HG02763 (cell line): ENCODE measurements around the gene LCMT1.
"Not testable (repeated sequence)": the region's sequence is repeated elsewhere in the genome, so short reads cannot be mapped to it uniquely, and the experiment has no call there.

Source experiments
- ATAC-seq: cut with Tn5 transposase; IDR thresholded peaks from one replicate; pipeline ENCODE4 v1.9.1; 2021; ENCODE audit warnings: mild to moderate bottlenecking, moderate library complexity; ENCODE audit not compliant: unreplicated experiment

The LCMT1 gene

DNA sequence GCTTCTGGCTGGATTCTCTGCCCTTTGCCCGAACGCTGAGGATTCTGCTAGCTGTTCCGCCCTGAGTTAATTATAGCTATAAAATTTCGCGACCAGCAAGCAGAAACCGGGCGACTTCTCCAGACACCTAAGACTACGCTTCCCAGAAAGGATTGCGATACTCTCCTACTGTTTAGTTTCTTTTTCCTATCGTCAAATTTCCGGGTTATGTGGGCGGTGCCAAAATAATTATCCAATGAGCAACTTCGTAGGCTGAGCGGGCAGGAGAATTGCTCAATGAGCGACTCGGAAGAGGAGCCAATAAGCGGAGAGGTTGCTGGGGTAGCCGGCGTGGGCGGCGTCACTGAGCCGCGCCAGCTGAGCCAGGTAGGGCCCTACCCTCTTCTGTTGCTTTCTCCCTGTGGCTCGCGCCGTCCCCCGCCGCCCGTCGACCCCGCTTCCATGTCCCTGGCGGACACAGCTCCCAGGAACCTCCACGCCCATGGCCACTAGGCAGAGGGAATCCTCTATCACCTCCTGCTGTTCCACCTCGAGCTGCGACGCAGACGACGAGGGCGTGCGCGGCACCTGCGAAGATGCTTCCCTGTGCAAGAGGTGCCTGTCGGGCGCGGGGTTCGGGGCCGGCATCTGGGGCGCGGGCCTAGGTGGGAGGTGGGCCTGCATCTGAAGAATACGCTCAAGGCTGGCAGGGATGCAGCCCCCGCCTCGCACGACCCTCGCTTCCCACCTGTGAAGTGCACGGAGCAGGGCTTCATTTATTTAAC is at the start of gene LCMT1:
TSS of gene LCMT1 (plus strand) at position 340 of the 764 bp plus-strand sequence. CDS start at position 482, 142 bp downstream.
- ATAC-seq = peak; percentile 88

DNA sequence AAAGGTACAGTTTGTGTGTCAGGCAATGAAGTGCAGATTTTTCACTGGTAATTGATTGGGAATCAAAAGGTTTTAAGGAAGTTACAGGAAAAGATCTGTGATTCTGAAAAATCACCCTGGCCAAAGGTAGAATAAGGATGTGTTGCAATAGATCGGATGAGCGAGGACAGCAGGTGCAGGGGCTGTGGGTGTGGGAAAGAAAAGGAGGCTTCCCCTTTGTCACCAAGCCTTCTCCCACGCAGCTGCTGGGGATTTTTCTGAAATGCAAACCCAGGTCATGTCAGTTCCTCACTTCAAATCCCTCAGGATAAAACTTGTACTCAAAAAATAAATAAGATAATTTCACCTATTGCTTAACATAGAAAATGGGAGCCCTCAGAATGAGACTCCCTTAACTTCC is 48.4 kb upstream of the LCMT1 start:
- ATAC-seq = no peak

DNA sequence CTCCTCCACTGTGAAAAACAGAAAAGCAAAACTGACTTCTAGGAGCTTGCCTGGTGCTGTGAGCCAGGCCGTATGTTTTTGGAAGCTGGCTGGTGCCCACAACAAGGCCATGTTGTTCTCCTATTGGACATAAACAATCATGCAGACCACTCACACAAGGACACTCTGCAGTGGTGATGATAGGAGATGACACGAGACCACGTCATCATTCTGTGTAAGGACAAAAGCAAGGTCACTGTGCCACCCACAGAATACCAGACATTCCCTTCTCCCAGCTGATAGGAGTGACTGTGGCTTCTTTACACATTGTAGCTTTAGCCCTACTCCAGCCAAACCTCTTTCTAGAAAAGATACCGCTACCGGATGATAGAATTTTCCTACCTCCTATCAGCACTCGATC is 47.7 kb upstream of the LCMT1 start:
- no peak for ATAC-seq

DNA sequence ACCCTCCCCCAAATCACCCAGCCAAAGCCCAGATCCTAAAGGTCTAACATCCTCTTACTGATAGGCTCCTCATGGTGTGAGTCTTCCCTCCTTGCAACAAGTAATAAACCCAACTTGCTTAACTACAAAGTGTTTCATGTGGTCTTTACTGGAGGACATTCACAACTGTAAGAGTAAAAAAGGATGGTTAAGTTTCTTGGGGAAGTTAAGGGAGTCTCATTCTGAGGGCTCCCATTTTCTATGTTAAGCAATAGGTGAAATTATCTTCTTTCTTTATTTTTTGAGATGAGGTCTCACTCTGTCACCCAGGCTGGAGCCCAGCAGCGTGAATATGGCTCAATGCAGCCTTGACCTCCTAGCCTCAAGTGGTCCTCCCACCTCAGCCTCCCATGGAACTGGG is 47.3 kb upstream of the LCMT1 start:
- not testable (repeated sequence) for ATAC-seq

DNA sequence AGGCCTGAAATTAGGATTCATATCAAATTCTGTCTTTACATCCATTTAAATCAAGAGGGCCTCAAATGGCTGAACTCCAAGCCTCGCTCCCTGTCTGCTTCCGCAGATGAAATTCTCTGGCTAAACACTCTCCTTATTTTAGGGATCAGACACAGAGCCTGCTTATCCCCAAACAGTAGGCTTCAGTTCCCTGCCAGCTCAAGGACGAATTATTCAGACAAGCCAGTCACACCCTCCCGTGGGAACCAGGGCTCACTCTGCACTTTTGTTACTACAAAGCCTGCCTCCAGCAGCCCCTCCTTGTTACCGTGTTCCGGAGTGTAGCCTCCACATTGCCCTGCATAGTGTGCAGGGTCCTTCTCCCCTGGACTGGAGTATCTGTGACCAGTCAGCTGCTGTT is 46.6 kb upstream of the LCMT1 start:
- ATAC-seq = no peak

DNA sequence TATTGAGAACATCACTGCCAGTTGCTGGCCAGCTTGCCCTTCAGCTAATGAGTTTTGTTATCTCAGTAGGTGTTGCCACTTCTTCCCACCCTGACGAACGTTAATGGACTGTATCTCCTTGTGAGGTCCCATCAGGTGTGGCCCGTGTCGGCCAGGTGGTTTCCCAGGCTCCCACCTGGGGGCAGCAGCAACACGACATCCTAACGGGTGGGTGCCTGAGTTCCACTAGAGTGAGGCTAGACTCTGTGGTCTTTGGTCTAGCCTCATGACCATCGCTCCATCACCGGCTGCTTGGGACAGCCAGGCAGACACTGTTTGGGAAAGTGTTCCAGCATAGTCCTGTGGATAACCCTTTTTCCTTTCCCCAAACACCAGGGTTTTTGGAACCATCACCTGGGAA is 45.6 kb upstream of the LCMT1 start:
- ATAC-seq = no peak

DNA sequence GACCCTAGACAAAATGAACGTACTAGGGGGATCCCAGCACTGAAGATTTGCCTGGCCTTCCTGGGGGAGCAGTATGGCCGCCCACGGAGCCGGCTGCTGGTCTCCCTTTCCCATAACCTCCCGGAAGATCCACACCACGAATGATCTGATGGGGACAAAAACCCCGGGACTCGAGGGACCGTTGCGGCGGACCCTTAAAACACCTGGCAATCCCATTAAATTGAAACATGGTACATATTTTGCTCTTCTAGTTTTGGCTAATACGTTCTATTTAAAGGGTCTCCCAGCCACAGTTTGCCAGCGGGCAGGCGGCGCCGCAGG is 45.2 kb upstream of the LCMT1 start:
- ATAC-seq = no peak

DNA sequence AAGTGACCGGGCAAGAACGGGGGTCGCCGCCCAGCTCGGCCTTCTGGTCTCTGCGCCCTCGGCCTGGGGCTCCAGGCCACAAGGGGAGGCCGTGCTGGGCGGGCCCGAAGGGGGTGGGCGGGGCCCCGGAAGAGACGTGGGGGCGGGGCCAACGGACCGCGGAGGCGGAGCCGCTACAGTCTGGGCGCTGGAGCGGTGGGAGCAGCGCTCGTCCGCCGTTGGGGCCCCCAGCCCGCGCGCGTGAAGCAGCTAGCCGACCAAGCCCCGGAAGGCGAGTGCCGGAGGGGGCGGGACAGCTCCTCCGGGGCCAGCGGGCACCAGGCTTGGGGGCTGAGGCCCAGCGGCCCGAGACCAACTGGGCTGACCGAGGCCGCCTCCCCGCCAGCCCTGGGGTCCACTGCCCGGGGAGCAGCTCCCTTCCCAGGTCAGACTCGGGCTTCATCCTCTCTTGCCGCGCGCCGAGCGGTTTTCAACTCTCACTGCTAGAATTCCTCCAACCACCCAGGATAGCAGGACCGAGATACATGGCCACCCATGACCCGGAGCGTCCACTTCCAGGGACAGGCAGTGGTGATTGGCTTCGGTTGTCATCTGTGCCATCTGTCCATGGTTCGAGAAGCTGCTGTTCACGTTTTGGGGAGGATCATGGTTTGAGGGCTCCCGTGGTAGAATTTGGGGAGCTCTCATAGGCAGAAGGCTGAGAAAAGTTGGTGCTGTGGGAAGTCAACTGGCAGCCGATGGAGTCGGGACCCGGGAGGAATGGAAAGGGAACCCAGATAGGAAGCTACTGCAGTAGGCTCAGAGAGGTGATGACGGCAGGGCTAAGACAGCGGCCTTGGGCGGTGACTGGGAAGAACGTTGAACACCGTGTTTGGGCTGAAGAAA is 44.6 kb upstream of the LCMT1 start:
- ATAC-seq = peak; percentile 89

DNA sequence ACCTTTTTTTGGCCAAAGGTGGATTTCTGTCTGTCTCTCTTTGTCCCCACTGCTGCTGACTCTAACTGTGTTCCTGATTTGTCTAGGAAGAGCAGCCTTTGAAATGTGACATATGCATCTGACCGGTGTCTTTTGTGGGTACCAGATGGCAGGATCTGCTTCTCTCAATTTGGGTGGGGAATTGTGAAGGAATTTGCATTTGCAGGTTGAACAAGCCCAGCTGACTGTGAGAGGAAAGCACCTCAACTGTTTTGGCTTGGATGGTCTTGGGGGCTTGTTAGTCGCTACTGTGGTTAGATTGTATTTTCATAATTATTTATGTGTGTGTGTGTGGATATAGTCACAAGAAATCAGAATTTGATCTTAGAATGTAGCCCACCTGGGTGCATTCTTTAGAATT is 37.7 kb upstream of the LCMT1 start:
- ATAC-seq = no peak

DNA sequence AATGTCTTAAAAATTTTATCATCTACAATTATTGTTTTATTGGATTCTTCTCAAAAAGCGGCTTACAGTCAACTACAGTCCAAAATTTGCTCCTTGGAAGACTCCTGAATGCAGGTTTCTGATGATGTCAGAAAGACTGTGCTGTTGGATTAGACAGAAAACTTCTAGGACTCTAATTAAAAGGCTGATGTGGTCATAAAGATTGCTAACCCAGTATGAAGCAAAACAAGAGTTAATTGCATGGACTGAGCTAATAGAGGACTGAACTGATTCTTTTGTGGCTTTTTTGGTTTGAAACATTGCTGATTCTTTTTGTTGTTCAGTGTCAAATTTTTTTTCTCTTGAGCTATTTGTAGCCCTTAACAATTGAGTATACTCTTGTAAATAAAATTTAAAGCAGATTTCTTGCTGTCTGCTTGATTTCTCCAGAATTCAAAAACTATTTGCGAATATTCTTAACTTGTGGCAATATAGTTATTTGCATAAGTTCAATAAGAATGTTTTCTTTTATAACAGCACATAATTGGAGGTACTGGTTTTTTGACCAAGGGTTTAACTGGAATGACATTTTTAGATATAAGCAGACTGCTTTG is 33.1 kb upstream of the LCMT1 start:
- no peak for ATAC-seq

DNA sequence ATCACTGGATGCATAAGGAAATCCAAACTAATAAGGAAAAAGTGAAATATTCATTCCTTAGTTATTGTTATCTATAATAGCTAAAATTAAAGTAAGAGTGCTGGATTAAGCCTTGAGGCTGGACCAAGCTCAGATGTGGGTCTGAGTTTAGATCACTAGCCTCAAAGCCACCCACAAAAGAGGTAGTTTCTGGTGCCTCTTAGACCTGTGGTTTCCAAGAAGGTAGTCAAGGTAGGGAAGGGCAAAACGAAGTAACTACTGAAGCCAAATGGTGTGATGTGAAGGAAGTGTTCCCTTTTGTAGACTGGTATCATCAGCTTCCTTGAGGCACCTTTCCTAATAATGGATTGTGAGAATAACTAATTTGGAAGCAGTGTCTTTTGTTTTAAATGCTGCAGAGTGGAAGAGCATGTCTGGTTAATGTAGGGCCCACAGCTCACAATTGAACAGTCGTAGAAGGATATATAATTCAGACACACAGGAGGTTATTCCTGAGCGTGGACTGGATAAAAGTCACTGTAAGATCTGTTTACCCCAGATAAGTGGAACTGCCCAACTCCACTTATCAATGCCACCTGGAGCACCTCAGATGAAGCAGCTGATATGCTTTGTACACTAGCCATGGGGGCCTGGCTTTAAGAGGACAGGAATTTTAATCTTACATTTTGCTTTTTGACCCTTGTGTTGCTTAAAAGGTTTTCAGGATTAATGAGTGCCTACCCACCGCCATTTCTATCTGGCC is 31.7 kb upstream of the LCMT1 start:
- no peak for ATAC-seq

DNA sequence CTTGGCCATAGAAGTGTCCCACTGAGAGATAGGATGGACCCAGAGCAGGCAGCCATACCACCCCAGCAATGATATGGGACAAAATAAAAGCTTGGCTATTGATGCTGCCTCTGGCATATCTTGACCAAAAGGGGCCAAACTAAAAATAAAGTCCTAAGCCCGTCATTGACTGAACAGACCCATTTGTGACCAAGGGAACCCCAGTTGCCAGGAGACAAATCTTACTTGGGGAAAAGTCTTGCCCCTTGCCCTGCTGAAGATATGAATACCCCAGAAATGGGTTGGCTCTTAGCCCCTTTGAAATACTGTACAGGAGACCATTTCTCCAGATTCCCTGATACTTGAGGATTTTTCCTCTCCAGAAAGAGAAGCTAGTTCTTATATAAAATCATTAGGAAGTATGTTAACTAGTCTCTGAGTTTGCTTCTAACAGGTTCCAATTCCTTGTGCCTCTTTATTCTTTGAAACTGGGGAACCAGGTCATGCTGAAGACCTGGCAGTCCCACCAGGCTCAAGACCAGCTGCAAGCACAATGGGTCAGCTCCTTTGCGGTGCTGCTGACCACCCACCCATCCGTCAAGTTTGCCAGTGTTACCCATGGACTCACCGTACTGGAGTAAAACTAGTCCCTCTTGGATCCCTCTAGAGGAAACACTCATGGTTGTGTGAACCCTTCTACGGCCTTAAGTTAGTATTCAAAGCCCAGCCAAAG is 31.0 kb upstream of the LCMT1 start:
- ATAC-seq = no peak

DNA sequence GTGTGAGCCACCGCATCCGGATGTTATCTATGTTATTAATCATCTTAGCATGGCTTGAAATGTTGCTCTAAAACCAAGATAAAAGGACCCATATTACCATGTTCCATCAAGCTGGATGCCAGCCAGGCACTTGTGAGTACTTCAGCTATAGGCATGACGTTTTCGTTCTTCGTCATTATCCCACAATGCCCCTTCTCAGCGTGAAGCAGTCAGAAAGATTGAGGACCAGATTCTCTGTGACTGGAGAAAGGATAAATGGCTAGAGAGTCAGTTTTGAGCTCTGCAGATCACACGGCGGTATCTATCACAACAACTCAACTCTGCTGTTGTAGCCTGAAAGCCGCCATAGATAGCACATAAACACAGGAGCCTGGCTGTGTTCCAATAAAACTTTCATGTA is 29.8 kb upstream of the LCMT1 start:
- no peak for ATAC-seq

DNA sequence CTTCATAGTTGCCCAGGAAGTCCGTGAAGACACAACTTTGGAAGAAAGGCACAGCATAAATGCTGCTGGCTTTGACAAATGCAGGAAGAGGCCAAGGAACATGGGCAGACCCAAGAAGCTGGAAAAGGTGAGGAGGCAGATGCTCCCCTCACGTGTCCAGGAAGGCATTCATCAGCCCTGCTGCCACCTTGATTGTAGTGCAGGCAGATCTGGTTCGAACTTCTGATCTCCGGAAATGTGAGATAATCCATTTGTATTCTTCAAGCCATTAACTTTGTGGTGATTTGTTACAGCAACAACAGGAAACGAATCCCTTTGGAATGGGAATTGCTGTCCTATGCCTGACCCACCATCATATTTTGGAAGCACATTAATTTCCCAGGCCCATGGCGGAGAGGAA is 28.5 kb upstream of the LCMT1 start:
- no peak for ATAC-seq

DNA sequence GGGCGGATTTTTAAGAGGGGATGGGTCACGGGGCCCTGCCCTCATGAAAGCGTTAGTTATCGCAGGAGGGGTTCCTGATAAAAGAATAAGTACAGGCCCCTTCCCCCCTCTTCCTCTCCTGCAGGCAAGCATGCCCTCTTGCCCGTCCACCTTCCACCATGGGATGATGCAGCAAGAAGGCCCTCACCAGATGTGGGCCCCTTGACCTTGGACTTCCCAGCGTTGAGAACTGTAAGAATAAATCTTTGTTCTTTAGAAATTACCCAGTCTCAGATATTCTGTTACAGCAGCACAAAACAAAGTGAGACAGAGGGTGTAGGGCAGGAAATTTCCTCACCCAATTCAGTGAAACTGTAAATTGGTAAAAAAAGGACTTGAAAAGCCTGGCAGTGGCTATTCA is 27.8 kb upstream of the LCMT1 start:
- no peak for ATAC-seq

DNA sequence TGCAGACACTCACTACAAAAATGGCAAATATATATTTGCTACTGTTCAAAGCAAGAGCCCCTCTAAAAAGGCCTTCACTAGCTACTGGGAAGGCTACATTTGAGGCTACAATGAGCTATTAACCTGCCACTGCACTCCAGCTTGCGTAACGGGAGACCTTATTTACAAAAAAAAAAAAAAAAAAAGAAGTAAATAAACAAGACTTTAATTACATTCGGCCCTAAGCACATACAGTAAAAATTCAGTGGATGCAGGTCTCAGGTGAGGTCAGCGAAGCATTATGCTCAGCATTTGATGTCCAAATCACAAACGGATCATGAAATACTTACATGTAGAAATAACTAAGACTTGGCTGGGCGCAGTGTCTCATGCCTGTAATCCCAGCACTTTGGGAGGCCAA is 26.7 kb upstream of the LCMT1 start:
- ATAC-seq = no peak

DNA sequence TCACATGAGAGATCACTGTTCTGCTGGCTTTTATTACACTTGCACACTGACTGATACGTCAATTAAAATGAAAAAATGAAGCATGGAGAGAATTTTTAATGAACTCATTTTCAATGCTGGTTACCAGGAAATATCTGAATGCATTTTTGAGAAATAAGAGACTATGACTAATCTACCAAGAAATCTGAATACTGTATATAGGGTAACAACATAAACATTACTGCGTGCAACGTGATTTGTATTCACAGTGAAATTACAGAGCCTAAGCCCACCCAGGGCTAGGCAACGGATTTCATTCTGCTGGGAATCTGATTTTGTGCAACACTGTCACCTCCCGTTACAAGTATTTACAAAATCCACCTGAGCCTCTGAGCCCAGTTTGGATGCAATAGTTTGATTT is 23.8 kb upstream of the LCMT1 start:
- no peak for ATAC-seq

DNA sequence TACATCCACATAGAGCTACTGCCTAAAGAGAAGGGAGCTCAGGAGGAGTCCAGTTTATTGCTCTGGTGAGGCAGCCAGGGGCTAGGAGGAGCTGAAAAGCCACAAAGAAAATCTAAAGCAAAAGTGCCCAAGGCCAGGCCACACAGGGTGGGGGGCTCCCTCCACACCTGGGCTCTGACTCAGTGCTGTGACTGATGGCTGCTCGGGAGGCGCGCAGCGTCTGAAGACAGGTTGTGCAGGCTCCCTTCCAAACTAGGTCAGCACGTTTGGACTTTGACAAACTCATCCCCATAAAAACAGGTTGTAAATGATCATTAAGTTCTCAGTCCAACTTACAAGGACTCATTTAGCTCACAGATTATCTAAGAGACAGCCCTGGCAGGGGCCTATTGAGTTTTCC is 22.2 kb upstream of the LCMT1 start:
- no peak for ATAC-seq

DNA sequence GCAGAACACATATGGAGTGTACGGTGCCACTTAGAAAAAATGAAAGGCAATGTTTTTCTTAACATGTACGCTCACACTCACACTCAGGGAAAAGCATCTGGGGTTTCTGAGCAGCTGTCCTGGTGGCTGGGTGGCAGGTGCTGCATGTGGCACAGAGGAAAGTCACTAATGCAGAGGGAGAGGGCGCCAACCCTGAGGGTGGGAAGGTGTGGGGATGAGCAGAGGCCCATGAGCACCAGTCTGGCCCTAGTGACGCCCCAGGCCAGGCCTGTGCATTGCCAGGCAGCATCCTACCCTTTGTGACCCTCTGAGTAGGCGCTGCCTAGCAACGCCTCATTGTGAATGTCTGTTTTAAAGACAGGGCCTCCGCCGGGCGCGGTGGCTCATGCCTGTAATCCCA is 19.1 kb upstream of the LCMT1 start:
- ATAC-seq = no peak

DNA sequence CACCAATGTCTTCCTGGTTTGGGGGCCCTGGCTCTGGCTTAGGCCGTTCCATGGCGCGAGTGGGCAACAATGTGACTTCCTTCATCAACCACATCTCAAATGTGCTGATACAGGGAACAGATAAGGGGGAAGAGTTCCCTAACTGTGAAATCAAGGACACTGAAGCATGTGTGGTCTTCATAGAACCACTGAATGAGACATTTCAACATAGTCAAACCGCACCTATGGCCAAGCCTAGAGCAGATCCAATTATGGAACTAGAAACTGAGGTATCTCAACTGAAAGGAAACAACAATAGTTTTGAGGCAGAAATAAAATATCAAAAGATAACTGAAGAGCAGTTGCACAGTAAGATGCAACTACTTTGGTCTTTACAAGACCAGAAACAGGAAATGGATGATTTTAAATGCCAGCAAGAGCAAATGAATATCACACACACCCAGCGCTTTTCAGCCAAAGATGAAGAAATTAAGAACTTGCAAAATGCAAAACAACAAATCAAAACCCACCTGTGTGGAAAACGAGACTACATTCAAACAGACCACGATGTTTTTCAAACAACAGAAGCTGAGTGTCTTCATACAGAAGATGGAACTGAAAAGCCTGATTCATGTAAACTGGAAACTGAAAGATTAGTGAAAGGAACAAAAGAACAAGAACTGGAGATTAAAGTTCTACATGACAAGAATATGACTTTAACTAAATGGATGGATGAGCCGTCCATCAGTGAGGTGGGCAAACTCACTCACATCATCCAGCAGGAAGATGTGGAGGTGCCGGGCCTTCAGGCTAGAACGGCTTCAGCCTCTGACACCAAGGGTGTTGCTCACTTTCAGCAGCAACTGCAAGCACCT is 18.1 kb upstream of the LCMT1 start:
- ATAC-seq = peak; percentile 68
